Measurements from ENCODE around the gene SOCS1.
"Not testable (repeated sequence)": the region's sequence is repeated elsewhere in the genome, so short reads cannot be mapped to it uniquely, and the experiment has no call there.

SOCS1 gene

GRCh38 chr16:11231367-11231970, 24.5 kb downstream of the SOCS1 start:
- in situ Hi-C loops (cut with HindIII; ENCODE audit: low sequenced_read_pairs), result no loop called here

- in situ Hi-C loops (cut with HindIII; ENCODE audit: low sequenced_read_pairs), result no loop called here
Measured at GRCh38 chr16:11229906-11230305, 26.1 kb downstream of the SOCS1 start.

DNA sequence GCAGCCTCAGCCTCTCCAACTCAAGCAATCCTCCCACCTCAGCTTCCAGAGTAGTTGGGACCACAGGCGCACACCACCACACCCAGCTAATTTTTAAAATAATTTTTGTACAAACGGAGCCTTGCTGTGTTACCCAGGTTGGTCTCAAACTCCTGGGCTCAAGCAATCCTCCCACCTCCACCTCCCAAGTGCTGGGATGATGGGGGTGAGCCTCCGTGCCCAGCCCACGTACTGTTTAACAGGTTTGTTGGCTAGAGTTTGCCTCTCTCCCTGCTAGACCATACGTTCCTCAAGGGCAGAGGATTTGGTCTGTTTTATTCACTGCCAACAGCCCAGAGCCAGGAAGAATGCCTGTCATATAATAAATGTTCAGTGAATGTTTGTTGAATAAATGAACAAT, 26.6 kb downstream of the SOCS1 start:
- in situ Hi-C loops (cut with HindIII; ENCODE audit: low sequenced_read_pairs), result no loop called here

DNA sequence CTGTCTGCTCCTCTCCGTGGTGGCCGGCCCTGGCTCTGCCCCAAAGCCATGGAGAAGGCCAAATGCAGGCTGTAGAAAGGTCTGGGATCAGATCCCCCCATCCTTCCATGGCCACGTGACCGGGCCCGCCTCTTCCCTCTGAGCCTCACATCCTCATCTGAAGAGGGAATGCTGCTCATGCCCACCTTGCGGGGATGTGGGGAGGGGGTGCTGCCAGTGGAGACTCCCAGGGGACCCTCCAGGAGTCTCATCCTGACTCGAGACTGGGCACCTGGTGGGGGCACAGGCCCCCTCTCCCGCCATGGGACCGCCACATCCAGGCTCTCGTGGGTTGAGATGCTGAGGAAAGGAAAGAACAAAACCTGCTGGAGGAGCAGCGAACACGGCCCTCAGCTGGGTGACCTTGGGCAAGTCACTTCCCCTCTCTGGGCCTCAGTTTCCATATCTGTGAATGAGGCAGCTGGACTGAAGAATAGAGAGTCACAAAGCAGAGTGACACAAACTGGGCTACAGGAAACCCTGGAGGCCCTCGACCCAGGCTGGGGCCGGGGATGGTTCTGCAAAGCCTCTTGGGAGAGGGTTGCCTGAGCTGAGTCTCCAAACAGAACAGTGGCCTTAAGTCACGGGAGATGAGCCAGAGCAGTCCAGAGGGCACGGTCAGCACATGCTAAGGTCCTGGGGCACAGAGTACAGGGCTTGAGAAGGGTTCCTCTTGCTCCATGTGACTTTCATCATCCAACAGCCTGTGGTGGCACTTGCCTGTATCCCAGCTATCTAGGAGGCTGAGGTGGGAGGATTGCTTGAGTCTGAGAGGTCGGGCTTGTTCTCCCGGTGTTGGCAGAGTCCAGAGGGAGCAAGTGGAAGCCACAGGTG, 30.1 kb downstream of the SOCS1 start:
- in situ Hi-C loops (cut with HindIII; ENCODE audit: low sequenced_read_pairs), result no loop called here

DNA sequence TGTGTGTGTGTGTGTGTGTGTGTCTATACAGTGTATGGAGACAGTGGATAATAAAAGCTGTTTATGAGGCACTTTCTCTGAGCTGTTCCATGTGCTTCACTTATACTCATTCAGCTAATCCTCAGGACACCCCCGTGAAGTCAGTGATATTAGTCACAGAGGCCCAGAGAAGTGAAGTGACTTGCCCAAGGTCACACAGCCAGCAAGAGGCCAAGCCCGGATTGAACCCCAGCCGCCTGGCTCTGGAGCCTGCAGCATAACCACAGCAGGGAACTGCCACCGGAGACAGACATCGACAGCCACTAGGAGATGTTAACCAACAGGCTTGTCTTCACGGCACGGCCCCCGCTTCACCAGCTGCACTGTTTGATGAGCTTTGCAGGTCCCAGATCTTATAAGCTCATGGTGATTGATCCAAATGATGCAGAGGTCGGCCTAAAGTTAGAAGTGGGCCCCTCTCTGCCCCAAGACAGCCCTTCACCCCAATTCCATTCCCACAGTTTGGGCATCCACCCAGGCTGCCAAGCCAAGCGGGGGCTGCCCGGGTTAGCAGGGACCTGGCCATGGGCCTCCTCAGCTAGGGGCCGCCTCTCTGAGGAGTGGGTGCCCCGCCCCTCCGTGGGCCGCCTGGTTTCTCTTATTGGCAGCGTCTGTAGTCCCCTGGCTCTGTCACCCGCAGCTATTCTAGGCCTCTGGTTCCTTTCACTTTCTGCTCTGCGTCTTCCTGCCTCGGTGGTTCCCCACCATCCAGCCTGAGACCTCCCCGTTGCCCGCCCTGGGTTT, 30.9 kb downstream of the SOCS1 start:
- in situ Hi-C loops (cut with HindIII; ENCODE audit: low sequenced_read_pairs), result no loop called here

DNA sequence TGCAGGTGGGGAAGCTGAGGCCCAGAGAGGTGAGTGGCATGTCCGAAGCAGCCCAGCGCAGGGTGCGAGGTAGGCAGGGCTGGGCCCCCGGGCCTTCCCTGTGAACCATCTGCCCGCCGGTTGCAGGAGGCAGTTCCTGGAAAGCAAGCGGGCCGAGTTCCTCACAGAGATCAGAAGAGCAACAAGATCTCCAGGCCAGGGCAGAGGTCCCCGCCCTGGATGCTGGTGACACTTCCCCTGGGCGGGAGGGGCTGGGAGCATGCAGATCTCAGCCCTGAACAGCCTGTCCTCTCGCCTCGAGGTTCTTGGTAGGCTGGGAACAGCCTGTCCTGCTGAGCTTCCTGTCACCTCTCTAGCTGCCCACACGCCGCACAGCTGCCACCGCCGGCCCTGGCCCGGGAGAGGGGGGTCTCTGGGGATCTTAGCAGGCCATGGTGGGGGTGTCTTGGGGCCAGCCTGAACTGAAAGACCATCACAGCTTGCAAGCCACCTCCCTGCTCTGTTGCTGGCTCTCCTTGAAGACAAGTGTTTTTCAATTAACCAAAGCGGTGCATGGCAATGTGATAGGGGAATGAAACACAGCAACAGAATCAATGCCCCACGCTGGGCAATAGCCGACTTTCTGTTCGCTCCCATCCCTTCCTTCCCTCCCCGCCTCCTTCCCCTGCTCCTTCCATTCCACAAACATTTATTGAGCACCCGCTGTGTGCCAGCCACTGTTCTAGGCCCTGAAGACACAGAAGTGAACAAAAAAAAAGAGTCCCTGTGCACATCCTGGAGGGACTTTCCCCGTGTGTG, 31.7 kb downstream of the SOCS1 start:
- in situ Hi-C loops (cut with HindIII; ENCODE audit: low sequenced_read_pairs), result no loop called here

GRCh38 chr16:11220507-11220906, 35.5 kb downstream of the SOCS1 start:
- in situ Hi-C loops (cut with HindIII; ENCODE audit: low sequenced_read_pairs), result not testable (repeated sequence)

GRCh38 chr16:11219178-11219577, 36.8 kb downstream of the SOCS1 start:
- in situ Hi-C loops (cut with HindIII; ENCODE audit: low sequenced_read_pairs), result no loop called here

DNA sequence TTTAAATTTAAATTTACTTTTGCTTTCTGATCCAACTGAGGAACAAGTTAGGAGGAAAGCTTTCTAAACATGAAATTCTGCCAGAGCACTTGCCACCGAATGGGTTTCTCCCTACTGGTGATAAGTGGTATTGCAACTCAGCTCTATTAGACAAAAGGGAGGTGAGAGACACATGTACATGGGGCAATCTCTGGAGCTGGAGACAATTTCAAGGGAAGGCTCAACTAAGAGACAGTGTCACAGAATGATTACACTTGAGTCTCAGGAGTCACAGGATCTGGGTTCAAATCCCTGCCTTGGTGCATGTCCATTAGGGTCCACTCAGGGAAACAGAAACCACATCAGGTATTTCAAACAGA, 37.4 kb downstream of the SOCS1 start:
- in situ Hi-C loops (cut with HindIII; ENCODE audit: low sequenced_read_pairs), result no loop called here

DNA sequence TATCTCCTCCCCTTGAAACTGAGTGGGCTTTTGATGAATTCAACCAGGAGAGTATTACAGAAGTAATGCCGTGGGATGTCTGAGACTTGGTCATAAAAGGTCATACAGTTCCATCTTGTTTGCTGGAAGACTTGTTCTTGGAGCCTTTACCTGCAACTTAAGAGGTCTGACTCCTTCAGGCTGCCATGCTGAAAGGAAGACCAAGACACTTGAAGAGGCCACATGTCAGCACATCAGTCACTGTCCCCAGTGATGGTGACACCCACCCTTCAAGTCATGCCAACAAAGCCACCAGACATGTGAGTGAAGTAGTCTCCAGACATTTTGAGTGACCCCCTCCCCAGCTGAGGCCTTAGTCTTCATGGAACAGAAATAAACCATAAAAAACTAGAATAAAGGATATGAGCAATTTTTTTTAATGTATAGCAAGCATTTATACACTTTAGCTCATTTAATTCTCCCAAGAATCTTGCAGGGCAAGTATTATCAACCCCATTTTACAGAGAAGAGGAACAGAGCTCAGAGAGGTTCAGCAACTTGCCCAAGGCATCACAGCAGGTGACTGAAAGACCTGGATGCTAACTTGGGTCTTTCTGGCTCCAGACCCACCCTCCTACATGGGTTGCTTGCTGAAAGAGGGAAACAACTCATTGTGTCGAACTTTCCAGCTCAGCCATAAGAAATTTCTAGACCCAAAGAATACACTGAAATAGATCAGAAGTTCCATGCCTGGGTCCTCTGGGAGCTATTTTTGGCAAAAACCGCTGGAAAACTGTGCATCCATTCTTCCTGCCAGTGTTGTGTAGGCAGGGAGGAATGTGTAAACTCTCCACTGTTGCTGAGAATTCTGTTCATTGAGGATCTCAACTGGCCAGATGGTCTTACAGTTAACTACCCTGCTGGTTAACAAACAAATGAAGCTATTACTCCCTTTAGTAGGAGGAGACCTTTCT, 38.1 kb downstream of the SOCS1 start:
- in situ Hi-C loops (cut with HindIII; ENCODE audit: low sequenced_read_pairs), result no loop called here

GRCh38 chr16:11215935-11216556, 40.0 kb downstream of the SOCS1 start:
- in situ Hi-C loops (cut with HindIII; ENCODE audit: low sequenced_read_pairs), result no loop called here

DNA sequence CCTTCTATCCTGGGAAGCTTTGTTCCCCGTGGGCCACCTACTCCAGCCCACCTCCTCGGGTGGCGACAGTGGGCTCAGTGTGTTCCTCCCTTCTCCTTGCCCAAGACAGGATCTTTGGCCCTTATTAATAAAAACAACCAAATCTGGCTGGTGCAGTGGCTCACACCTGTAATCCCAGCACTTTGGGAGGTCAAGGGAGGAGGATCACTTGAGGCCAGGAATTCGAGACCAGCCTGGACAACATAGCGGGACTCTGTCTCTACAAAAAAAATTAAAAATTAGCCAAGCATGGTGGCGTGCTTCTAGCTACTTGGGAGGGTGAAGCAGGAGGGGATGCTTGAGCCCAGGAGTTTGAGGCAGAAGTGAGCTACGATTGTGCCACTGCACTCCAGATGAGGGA, 42.2 kb downstream of the SOCS1 start:
- in situ Hi-C loops (cut with HindIII; ENCODE audit: low sequenced_read_pairs), result no loop called here

GRCh38 chr16:11213373-11213772, 42.6 kb downstream of the SOCS1 start:
- in situ Hi-C loops (cut with HindIII; ENCODE audit: low sequenced_read_pairs), result no loop called here

- in situ Hi-C loops (cut with HindIII; ENCODE audit: low sequenced_read_pairs), result no loop called here
Measured at GRCh38 chr16:11212798-11213196, 43.2 kb downstream of the SOCS1 start.

DNA sequence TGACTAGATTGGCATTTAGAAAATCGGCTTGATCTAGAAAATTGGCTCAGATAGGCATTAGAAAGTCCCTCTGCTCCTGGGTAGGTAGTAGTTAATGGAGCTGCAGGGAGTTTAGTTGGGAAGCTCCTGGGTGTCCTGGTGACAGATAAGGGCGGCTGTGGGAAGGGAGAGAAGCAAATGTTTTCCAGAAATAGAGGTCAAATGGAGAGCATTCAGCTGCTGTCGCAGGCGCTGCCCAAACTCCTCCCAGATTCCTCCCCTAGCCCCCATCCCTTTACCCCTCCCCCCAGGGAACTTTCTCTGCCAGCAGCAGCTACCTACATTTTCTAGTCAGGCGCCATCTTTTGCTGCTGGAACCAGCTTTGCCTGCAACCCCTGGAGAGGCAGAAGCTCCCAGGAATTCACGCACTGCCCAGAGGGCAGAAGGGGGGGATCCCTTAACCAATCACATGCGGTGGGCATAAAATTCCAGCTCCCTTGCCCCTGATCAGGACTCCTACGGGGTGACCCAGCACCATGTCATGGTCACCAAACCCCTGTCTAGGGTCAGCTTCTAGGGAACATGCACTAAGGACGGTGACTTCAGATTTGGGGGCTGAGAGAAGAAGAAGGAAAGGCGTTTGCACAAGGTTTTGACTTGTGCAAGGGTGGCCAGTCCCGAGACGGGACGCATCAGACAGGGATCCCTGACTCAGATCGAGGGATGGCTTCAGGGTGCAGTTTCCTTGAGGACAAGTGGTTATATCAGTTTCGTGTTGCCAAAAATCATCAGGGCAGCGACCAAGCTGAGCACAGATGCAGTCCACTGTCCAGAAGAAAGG, 43.8 kb downstream of the SOCS1 start:
- in situ Hi-C loops (cut with HindIII; ENCODE audit: low sequenced_read_pairs), result no loop called here

- in situ Hi-C loops (cut with HindIII; ENCODE audit: low sequenced_read_pairs), result no loop called here
Measured at GRCh38 chr16:11211061-11211976, 44.7 kb downstream of the SOCS1 start.

DNA sequence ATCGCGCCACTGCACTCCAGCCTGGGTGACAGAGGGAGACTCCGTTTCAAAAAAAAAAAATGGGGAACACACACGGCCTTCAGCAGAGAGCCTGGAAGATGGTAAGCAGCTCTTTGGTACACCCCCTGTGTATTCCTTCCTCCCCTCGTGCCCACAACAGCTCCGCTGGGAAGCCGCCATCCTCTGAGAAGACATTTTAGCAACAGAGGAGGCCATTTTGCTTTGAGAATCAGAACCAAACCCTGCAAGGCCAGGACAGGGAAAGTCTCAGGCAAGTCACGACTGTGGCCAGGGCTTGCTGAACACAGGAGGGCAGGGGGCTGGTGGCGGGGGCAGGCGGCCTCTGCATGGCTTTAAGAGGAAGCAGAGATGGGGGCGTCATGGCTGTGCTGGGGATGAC, 45.7 kb downstream of the SOCS1 start:
- in situ Hi-C loops (cut with HindIII; ENCODE audit: low sequenced_read_pairs), result no loop called here
